HEK293T (cell line): ENCODE data around the gene UCP2.

Experiments
- CTCF ChIA-PET: fragments of 350-600 bp; formaldehyde crosslinking; extraction: SDS; loops from one replicate; lab custom pipeline; 2021; ENCODE audit warnings: antibody characterized with exemption, inconsistent platforms; lab: Yijun Ruan, JAX
- POLR2A ChIA-PET: fragments of 350-600 bp; formaldehyde crosslinking; extraction: SDS; loops from one replicate; lab custom pipeline; 2020; ENCODE audit warnings: antibody characterized with exemption, inconsistent platforms; lab: Yijun Ruan, JAX
- DNase-seq: peaks from one replicate; pipeline ENCODE4 v3.0.0; 2012; ENCODE audit warnings: mixed read lengths; ENCODE audit errors: extremely low spot score
- ARNT ChIP-seq: fragments of 450-650 bp; IDR thresholded peaks from 2 replicates; pipeline ENCODE4 v1.6.1; 2017; ENCODE audit warnings: mild to moderate bottlenecking
- BHLHE40 ChIP-seq: fragments of 450-650 bp; IDR thresholded peaks from 2 replicates; pipeline ENCODE4 v1.6.1; 2016; ENCODE audit warnings: mild to moderate bottlenecking, moderate library complexity, borderline replicate concordance
- CTBP1 ChIP-seq: fragments of 450-650 bp; IDR thresholded peaks from 2 replicates; pipeline ENCODE4 v1.6.1; 2016; ENCODE audit warnings: borderline replicate concordance
- ELF4 ChIP-seq: fragments of 450-650 bp; IDR thresholded peaks from 2 replicates; pipeline ENCODE4 v1.6.1; 2017; ENCODE audit warnings: antibody characterized with exemption
- FOXA1 ChIP-seq: fragments of 450-650 bp; IDR thresholded peaks from 2 replicates; pipeline ENCODE4 v1.6.1; 2016; ENCODE audit warnings: mild to moderate bottlenecking
- FOXK2 ChIP-seq: fragments of 450-650 bp; IDR thresholded peaks from 2 replicates; pipeline ENCODE4 v1.6.1; 2016; ENCODE audit warnings: mild to moderate bottlenecking
- FOXM1 ChIP-seq: fragments of 450-650 bp; IDR thresholded peaks from 2 replicates; pipeline ENCODE4 v1.6.1; 2017; ENCODE audit warnings: mild to moderate bottlenecking, borderline replicate concordance
- HDGF ChIP-seq: fragments of 450-650 bp; IDR thresholded peaks from 2 replicates; pipeline ENCODE4 v1.6.1; 2017; ENCODE audit warnings: antibody characterized with exemption, borderline replicate concordance
- L3MBTL2 ChIP-seq: fragments of 450-650 bp; conservative IDR thresholded peaks from 2 replicates; pipeline ENCODE4 v1.6.1; 2016; ENCODE audit warnings: mild to moderate bottlenecking
- LEF1 ChIP-seq: fragments of 450-650 bp; IDR thresholded peaks from 2 replicates; pipeline ENCODE4 v1.6.1; 2017; ENCODE audit warnings: mild to moderate bottlenecking, borderline replicate concordance
- NFRKB ChIP-seq: fragments of 450-650 bp; IDR thresholded peaks from 2 replicates; pipeline ENCODE4 v1.6.1; 2016; ENCODE audit warnings: mild to moderate bottlenecking, moderate library complexity
- SP1 ChIP-seq: fragments of 450-650 bp; IDR thresholded peaks from 2 replicates; pipeline ENCODE4 v1.6.1; 2017
- SUZ12 ChIP-seq: fragments of 450-650 bp; IDR thresholded peaks from 2 replicates; pipeline ENCODE4 v1.6.1; 2016; ENCODE audit warnings: mild to moderate bottlenecking
- TARDBP ChIP-seq: fragments of 450-650 bp; IDR thresholded peaks from 2 replicates; pipeline ENCODE4 v1.6.1; 2016
- ZNF384 ChIP-seq: fragments of 450-650 bp; IDR thresholded peaks from 2 replicates; pipeline ENCODE4 v1.6.1; 2016
- TF ChIP-seq, protein P1 (sequence below): fragments of 450-650 bp; IDR thresholded peaks from 2 replicates; pipeline ENCODE4 v1.6.1; 2016

The UCP2 gene

DNA sequence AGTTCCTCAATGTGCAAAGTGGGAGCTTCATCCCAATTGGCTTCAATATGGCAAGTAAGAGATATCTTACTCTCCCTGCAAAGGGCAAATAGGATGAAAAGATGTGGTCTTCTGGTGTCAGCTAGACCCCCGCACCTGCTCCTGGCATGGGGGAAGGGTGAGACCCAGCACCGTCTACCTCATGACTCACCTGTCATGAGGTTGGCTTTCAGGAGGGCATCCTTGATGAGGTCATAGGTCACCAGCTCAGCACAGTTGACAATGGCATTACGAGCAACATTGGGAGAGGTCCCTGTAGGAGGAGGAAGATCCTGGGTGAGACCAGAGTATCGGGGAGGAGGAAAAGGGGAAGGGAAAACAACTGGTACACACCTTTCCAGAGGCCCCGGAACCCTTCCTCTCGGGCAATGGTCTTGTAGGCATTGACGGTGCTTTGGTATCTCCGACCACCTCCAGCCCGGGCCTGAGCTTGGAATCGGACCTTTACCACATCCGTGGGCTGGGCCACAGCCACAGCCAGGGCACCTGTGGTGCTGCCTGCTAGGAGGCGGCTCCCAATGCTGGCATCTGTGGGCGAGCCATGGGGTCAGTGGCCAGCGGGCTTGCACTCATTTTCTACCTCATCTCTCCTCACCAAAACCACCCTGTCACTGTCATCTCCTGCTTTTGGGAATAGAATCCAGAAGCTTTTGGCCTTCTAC is 6.0 kb downstream of the UCP2 start:
- POLR2A ChIA-PET: no interaction called here
- TF ChIP-seq FOXM1: no peak
- no peak for TF ChIP-seq CTBP1
- TF ChIP-seq NFRKB: no peak
- no peak for TF ChIP-seq LEF1
- no peak for TF ChIP-seq L3MBTL2
- TF ChIP-seq, protein P1, sequence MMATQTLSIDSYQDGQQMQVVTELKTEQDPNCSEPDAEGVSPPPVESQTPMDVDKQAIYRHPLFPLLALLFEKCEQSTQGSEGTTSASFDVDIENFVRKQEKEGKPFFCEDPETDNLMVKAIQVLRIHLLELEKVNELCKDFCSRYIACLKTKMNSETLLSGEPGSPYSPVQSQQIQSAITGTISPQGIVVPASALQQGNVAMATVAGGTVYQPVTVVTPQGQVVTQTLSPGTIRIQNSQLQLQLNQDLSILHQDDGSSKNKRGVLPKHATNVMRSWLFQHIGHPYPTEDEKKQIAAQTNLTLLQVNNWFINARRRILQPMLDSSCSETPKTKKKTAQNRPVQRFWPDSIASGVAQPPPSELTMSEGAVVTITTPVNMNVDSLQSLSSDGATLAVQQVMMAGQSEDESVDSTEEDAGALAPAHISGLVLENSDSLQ: no peak
- TF ChIP-seq SP1: no peak
- no peak for TF ChIP-seq HDGF
- no peak for TF ChIP-seq FOXK2
- no peak for TF ChIP-seq ZNF384
- TF ChIP-seq FOXA1: no peak
- TF ChIP-seq ELF4: no peak
- no peak for TF ChIP-seq BHLHE40
- no peak for TF ChIP-seq ARNT
- no peak for TF ChIP-seq SUZ12
- no peak for TF ChIP-seq TARDBP
- no peak for DNase-seq
- CTCF ChIA-PET: interaction anchor here (1.0 kb wide), 1 partner anchor 13 kb away, joined by 4 read pairs; no protein-coding TSS in a partner anchor

GRCh38 chr11:73975479-73975757 is 7.2 kb downstream of the UCP2 start:
- ChIA-PET POLR2A (no interaction called here), CTCF (interaction anchor here (1.0 kb wide), 1 partner anchor 12 kb away, joined by 4 read pairs; no protein-coding TSS in a partner anchor)
- no peak for TF ChIP-seq TARDBP
- TF ChIP-seq SUZ12: no peak
- no peak for TF ChIP-seq FOXK2
- TF ChIP-seq SP1: no peak
- no peak for TF ChIP-seq ARNT
- no peak for TF ChIP-seq FOXM1
- no peak for TF ChIP-seq LEF1
- no peak for TF ChIP-seq HDGF
- TF ChIP-seq CTBP1: no peak
- no peak for TF ChIP-seq FOXA1
- no peak for TF ChIP-seq NFRKB
- no peak for TF ChIP-seq ZNF384
- no peak for TF ChIP-seq BHLHE40
- DNase-seq: no peak

DNA sequence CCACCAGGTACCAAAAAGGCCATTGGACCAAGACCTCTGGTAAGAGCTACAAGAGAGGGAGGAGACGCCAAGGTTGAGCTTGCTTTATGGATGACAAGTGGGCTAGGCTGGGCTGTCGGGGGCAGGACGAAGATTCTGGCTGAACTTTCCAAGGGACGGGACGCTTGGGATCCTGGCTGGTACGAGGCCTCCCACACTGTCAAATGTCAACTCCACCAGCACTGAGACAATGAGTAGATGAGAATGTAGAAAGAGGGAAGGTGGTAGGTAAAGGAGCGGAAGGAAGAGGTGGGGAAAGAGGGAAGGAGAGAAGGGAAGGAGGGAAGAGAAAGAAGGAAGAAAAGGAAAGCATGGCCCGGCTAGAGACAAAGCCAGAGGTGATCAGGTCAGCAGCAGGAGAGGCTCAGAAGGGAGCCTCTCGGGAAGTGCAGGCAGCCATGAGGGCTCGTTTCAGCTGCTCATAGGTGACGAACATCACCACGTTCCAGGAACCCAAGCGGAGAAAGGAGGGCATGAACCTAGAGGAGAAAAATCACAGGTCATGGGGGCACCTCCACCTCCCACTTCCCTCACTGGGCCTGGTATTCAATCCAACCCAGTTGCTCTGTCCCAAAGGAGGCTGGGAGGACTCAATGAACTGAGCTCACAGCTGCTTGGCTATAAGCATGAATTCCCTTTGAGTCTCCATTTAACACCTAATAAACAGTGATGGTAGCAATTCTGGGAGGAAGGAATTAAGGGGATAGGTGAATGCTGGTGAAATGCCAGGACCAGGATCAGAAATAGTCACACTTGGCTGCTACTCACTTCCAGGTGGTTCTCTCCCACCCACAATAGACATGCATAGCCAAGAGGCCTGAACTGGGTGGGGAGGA is 7.8 kb downstream of the UCP2 start:
- CTCF ChIA-PET: no interaction called here

GRCh38 chr11:73972620-73973449 is 9.8 kb downstream of the UCP2 start:
- POLR2A ChIA-PET: interaction anchor here (1.0 to 1.5 kb wide), 2 partner anchors 9 to 11 kb away, joined by 4 to 13 read pairs; partner anchors contain the start of gene UCP2
- CTCF ChIA-PET: interaction anchor here (0.5 to 0.6 kb wide), 2 partner anchors 86 to 456 kb away, joined by 3 to 4 read pairs; no protein-coding TSS in a partner anchor
- DNase-seq: no peak
- TF ChIP-seq ARNT: no peak
- TF ChIP-seq SUZ12: no peak

More for the DNA sequence above, 7.8 kb downstream of the UCP2 start:
- DNase-seq: no peak
- TF ChIP-seq HDGF (no peak), ZNF384 (no peak), TARDBP (no peak), FOXA1 (no peak)
- POLR2A ChIA-PET: interaction anchor here (1.3 kb wide), 1 partner anchor 8 kb away, joined by 4 read pairs; the partner anchor contains the start of gene UCP2

GRCh38 chr11:73972187-73972586 is 10.5 kb downstream of the UCP2 start:
- CTCF ChIA-PET: no interaction called here
- POLR2A ChIA-PET: interaction anchor here (1.0 to 1.5 kb wide), 2 partner anchors 10 to 12 kb away, joined by 4 to 13 read pairs; partner anchors contain the start of gene UCP2
- no peak for TF ChIP-seq TARDBP
- TF ChIP-seq ZNF384: no peak
- TF ChIP-seq ELF4: no peak
- no peak for TF ChIP-seq BHLHE40
- no peak for TF ChIP-seq SP1
- TF ChIP-seq FOXM1: no peak
- no peak for TF ChIP-seq L3MBTL2
- TF ChIP-seq FOXA1: no peak
- no peak for TF ChIP-seq SUZ12
- no peak for TF ChIP-seq FOXK2
- TF ChIP-seq, protein P1: no peak
- TF ChIP-seq LEF1: no peak
- TF ChIP-seq CTBP1: no peak
- no peak for TF ChIP-seq HDGF
- TF ChIP-seq ARNT: no peak
- TF ChIP-seq NFRKB: no peak
- no peak for DNase-seq

DNA sequence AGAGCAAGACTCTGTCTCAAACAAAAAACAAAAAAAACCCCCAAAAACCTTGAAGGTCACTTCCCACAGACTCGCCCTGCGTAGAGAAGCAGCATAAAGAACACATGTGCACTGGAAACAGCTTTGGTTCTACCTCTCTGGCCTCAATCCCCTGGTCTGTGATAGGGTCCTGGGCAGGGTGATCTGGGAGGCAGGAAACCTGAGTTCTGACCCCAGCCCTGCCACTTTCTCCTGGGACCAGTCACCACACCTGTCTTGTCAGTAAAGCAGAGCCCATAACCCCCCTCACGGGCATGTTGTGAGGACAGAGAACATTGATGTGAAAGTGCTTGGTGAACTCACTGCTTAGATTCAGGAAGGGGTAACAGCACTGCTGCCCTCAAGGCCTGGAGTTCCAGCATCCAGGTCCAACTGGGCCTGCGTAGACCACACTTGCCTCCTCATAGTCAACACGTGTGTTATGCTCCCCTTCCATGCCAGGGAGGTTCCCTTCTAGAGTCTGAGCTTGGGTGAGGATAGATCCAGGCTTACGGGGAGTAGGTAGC is 11.4 kb downstream of the UCP2 start:
- ChIA-PET POLR2A (interaction anchor here (2.4 kb wide), 1 partner anchor 11 kb away, joined by 13 read pairs; the partner anchor contains the start of gene UCP2), CTCF (no interaction called here)
- TF ChIP-seq ARNT (no peak), ELF4 (no peak), CTBP1 (no peak), SUZ12 (no peak), FOXK2 (no peak), SP1 (no peak)
- DNase-seq: no peak
